Suprapubic skin (tissue), 4 donors: ENCODE measurements around the gene PIGQ. TPM values are rescaled to one million over a fixed set of nuclear protein-coding genes. Genes with fewer than 3 reads are reported as not detected.

Experiments used
- DNase-seq, 2 donors: peaks; one replicate each; pipeline ENCODE4 v3.0.0-alpha.2; 2019; ENCODE audit warnings: low spot score in 2 of 2
- H3K27ac ChIP-seq: fragments of 200-600 bp; sonication (generic); one replicate; pipeline ENCODE4 v1.5.1; 2019
- H3K27me3 ChIP-seq: fragments of 200-600 bp; sonication (generic); one replicate; pipeline ENCODE4 v1.5.1; 2019
- H3K36me3 ChIP-seq: fragments of 200-600 bp; sonication (generic); one replicate; pipeline ENCODE4 v1.5.1; 2019
- H3K4me1 ChIP-seq: fragments of 200-600 bp; sonication (generic); one replicate; pipeline ENCODE4 v1.5.1; 2019
- H3K4me3 ChIP-seq: fragments of 200-600 bp; sonication (generic); one replicate; pipeline ENCODE4 v1.5.1; 2019; ENCODE audit warnings: mild to moderate bottlenecking
- H3K9me3 ChIP-seq: fragments of 200-600 bp; sonication (generic); one replicate; pipeline ENCODE4 v1.5.1; 2019
- EP300 ChIP-seq: sonication (generic); formaldehyde crosslinking; IDR thresholded peaks from one replicate; pipeline ENCODE4 v1.6.1; 2017; ENCODE audit warnings: antibody characterized with exemption
- POLR2A ChIP-seq, 2 donors: fragments of 450-650 bp; IDR thresholded peaks; one replicate each; pipeline ENCODE4 v1.6.1; 2017; ENCODE audit warnings: antibody characterized with exemption in 2 of 2, mild to moderate bottlenecking in 2 of 2, moderate library complexity in 2 of 2
- POLR2AphosphoS5 ChIP-seq, 3 donors: sonication (generic); formaldehyde crosslinking; IDR thresholded peaks; one replicate each; pipeline ENCODE4 v1.6.1; 2017; ENCODE audit warnings: antibody characterized with exemption in 3 of 3
- WGBS: methylation state at CpG from one replicate; pipeline ENCODE4 v1.1.5; 2018; 5-methylcytosine and 5-hydroxymethylcytosine counted together
- total RNA-seq, 4 donors: library from RNA; depleted of rRNA; stranded (reverse); fragments of >200 nt; gene quantifications; one replicate each; pipeline ENCODE4 v1.1.0, GENCODE V29; 2016
- TF ChIP-seq, protein P1 (sequence below), 2 donors: fragments of 200-600 bp in 1 of 2; fragments of 450-650 bp in 1 of 2; sonication (generic) in 1 of 2; IDR thresholded peaks; one replicate each; pipeline ENCODE4 v1.5.1; 2016 to 2019; ENCODE audit warnings: antibody characterized with exemption in 2 of 2, mild to moderate bottlenecking in 1 of 2, moderate library complexity in 1 of 2

The PIGQ gene
- total RNA-seq, 4 donors from 2014 or later: 36.9 to 54.6 (median 44.1) TPM

- no peaks in the 10 kb centered on the region for H3K9me3 ChIP-seq
- 94% methylated on average over 42 of the region's 74 CpGs for WGBS
- DNase-seq: no peak
These were observed 63.7 kb downstream of the PIGQ start for GRCh38 chr16:633336-634050.

More at GRCh38 chr16:633336-634050, 63.7 kb downstream of the PIGQ start:
- Histone ChIP-seq H3K4me1 (peaks cover 43% of the 10 kb centered on the region), H3K27ac (no peak overlapping the region), H3K36me3 (peaks cover 24% of the 10 kb centered on the region), H3K4me3 (no peak overlapping the region), H3K27me3 (no peaks in the 10 kb centered on the region)
- TF ChIP-seq, protein P1, sequence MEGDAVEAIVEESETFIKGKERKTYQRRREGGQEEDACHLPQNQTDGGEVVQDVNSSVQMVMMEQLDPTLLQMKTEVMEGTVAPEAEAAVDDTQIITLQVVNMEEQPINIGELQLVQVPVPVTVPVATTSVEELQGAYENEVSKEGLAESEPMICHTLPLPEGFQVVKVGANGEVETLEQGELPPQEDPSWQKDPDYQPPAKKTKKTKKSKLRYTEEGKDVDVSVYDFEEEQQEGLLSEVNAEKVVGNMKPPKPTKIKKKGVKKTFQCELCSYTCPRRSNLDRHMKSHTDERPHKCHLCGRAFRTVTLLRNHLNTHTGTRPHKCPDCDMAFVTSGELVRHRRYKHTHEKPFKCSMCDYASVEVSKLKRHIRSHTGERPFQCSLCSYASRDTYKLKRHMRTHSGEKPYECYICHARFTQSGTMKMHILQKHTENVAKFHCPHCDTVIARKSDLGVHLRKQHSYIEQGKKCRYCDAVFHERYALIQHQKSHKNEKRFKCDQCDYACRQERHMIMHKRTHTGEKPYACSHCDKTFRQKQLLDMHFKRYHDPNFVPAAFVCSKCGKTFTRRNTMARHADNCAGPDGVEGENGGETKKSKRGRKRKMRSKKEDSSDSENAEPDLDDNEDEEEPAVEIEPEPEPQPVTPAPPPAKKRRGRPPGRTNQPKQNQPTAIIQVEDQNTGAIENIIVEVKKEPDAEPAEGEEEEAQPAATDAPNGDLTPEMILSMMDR (IDR thresholded peaks at IDR 0.05): no peak
- TF ChIP-seq POLR2A (IDR thresholded peaks at IDR 0.05): no peak
- no peak for TF ChIP-seq EP300
- no peak for TF ChIP-seq POLR2AphosphoS5 (IDR thresholded peaks at IDR 0.05)

Other genes starting within 250 kb of the PIGQ start
- 10 to 100 TPM; 34.3 to 38.4 (median 37.2) TPM for gene AXIN1, start 217.2 kb upstream of the PIGQ start, total RNA-seq
- gene MRPL28, start 199.4 kb upstream of the PIGQ start, total RNA-seq: 10 to 100 TPM; 40.9 to 66.7 (median 52.7) TPM
- gene PGAP6, start 188.0 kb upstream of the PIGQ start, total RNA-seq: 10 to 100 TPM; 12.6 to 19.3 (median 15.5) TPM
- 10 to 100 TPM; 25.3 to 29.9 (median 27.7) TPM for gene NME4, start 172.8 kb upstream of the PIGQ start, total RNA-seq
- 10 to 100 TPM in 3 of 4 donors, 1 to 10 TPM in 1; 9.1 to 23.4 (median 12.3) TPM for gene DECR2, start 168.1 kb upstream of the PIGQ start, total RNA-seq
- gene RAB11FIP3, start 144.3 kb upstream of the PIGQ start, total RNA-seq: 10 to 100 TPM; 20.7 to 62.5 (median 29.1) TPM
- 10 to 100 TPM; 59.9 to 86.4 (median 75.2) TPM for gene CAPN15, start 42.3 kb upstream of the PIGQ start, total RNA-seq
- not detected for gene PRR35, start 9.6 kb upstream of the PIGQ start, total RNA-seq
- gene NHLRC4, start 3.0 kb upstream of the PIGQ start, total RNA-seq: under 1 TPM; 0.29 to 0.79 (median 0.35) TPM
- 100 to 1,000 TPM in 3 of 4 donors, 10 to 100 TPM in 1; 77.8 to 116 (median 110) TPM for gene RAB40C, start 20.1 kb downstream of the PIGQ start, total RNA-seq
- gene WFIKKN1, start 61.0 kb downstream of the PIGQ start, total RNA-seq: 10 to 100 TPM in 1 of 4 donors, 1 to 10 TPM in 3; 1.2 to 12.6 (median 4.6) TPM
- 100 to 1,000 TPM in 1 of 4 donors, 10 to 100 TPM in 3; 72.2 to 138 (median 84.7) TPM for gene METTL26, start 66.3 kb downstream of the PIGQ start, total RNA-seq
- gene MCRIP2, start 71.9 kb downstream of the PIGQ start, total RNA-seq: 10 to 100 TPM; 10.3 to 29.8 (median 24.2) TPM
- 10 to 100 TPM; 18.3 to 63.0 (median 32.2) TPM for gene WDR90, start 79.4 kb downstream of the PIGQ start, total RNA-seq
- gene RHOT2, start 98.2 kb downstream of the PIGQ start, total RNA-seq: 100 to 1,000 TPM in 2 of 4 donors, 10 to 100 TPM in 2; 66.9 to 156 (median 96.8) TPM
- 1 to 10 TPM; 1.2 to 8.9 (median 3.9) TPM for gene RHBDL1, start 105.7 kb downstream of the PIGQ start, total RNA-seq
- gene STUB1, start 110.4 kb downstream of the PIGQ start, total RNA-seq: 100 to 1,000 TPM; 116 to 143 (median 125) TPM
- 10 to 100 TPM; 47.0 to 87.4 (median 60.5) TPM for gene JMJD8, start 114.4 kb downstream of the PIGQ start, total RNA-seq
- gene WDR24, start 120.4 kb downstream of the PIGQ start, total RNA-seq: 10 to 100 TPM; 12.3 to 18.7 (median 15.1) TPM
- 10 to 100 TPM; 13.7 to 23.1 (median 17.9) TPM for gene FBXL16, start 135.8 kb downstream of the PIGQ start, total RNA-seq
- gene METRN, start 145.2 kb downstream of the PIGQ start, total RNA-seq: 10 to 100 TPM; 10.0 to 30.9 (median 15.8) TPM
- gene ANTKMT, start 151.2 kb downstream of the PIGQ start, total RNA-seq: 10 to 100 TPM; 13.0 to 29.4 (median 23.8) TPM
- gene CCDC78, start 156.5 kb downstream of the PIGQ start, total RNA-seq: 1 to 10 TPM in 1 of 4 donors, under 1 TPM in 2, not detected in 1; 0.64 to 2.4 (median 0.83) TPM
- 1 to 10 TPM; 3.2 to 7.1 (median 4.8) TPM for gene HAGHL, start 157.1 kb downstream of the PIGQ start, total RNA-seq
- gene CIAO3, start 171.0 kb downstream of the PIGQ start, total RNA-seq: 100 to 1,000 TPM in 1 of 4 donors, 10 to 100 TPM in 3; 35.2 to 110 (median 52.0) TPM
- gene MSLN, start 190.8 kb downstream of the PIGQ start, total RNA-seq: 1 to 10 TPM in 1 of 4 donors, under 1 TPM in 2, not detected in 1; 0.31 to 7.3 (median 0.49) TPM
- 10 to 100 TPM; 13.6 to 27.1 (median 21.8) TPM for gene RPUSD1, start 218.4 kb downstream of the PIGQ start, total RNA-seq
- 10 to 100 TPM; 12.6 to 22.3 (median 17.3) TPM for gene CHTF18, start 218.7 kb downstream of the PIGQ start, total RNA-seq
- not detected for gene GNG13, start 230.8 kb downstream of the PIGQ start, total RNA-seq